ENCODE data around the gene SPTBN5. TPM values are rescaled to one million over a fixed set of nuclear protein-coding genes. Genes with fewer than 3 reads are reported as not detected.

Gene SPTBN5
- total and polyA plus RNA-seq, 12 donors: under 0.01 to 6.8 (median 0.55) TPM

GRCh38 chr15:41847206-41847605 is 46.6 kb downstream of the SPTBN5 start:
- no peak overlapping the region for H3K4me3 ChIP-seq
- no peak for DNase-seq
- no peaks in the 10 kb centered on the region for H3K9me3 ChIP-seq (replicated peaks in 1 of 3)
- H3K27me3 ChIP-seq: no peaks in the 10 kb centered on the region
- no peaks in the 10 kb centered on the region for H3K4me1 ChIP-seq (replicated peaks in 1 of 2)
- WGBS, 4 donors: 90 to 97% (median 93%) methylated on average over 6 to 14 of the region's 14 CpGs
- H3K36me3 ChIP-seq (replicated peaks in 1 of 2): peaks cover 0 to 29% of the 10 kb centered on the region in 2 donors
- intact Hi-C loops (cut with DNase I): no loop called here
- TF ChIP-seq CTCF (IDR thresholded peaks at IDR 0.05): no peak
- TF ChIP-seq POLR2A (IDR thresholded peaks at IDR 0.05): no peak
- H3K27ac ChIP-seq: no peak overlapping the region

GRCh38 chr15:41844814-41845213 is 49.0 kb downstream of the SPTBN5 start:
- no peak for DNase-seq
- TF ChIP-seq POLR2A (IDR thresholded peaks at IDR 0.05): no peak
- TF ChIP-seq CTCF (IDR thresholded peaks at IDR 0.05): no peak
- WGBS, 4 donors: 84 to 100% (median 96%) methylated on average over 2 to 12 of the region's 12 CpGs
- H3K27ac ChIP-seq: no peak overlapping the region
- no peak overlapping the region for H3K4me3 ChIP-seq
- H3K27me3 ChIP-seq: no peaks in the 10 kb centered on the region
- peaks cover 0 to 29% of the 10 kb centered on the region in 2 donors for H3K36me3 ChIP-seq (replicated peaks in 1 of 2)
- no peaks in the 10 kb centered on the region for H3K4me1 ChIP-seq (replicated peaks in 1 of 2)
- no peaks in the 10 kb centered on the region for H3K9me3 ChIP-seq (replicated peaks in 1 of 3)
- intact Hi-C loops (cut with DNase I): no loop called here

GRCh38 chr15:41843571-41843970 is 50.3 kb downstream of the SPTBN5 start:
- H3K36me3 ChIP-seq (replicated peaks in 1 of 2): peaks cover 0 to 29% of the 10 kb centered on the region in 2 donors
- no peak for DNase-seq
- H3K9me3 ChIP-seq (replicated peaks in 1 of 3): no peaks in the 10 kb centered on the region
- H3K27ac ChIP-seq: no peak overlapping the region
- WGBS, 4 donors: 80 to 89% (median 85%) methylated on average over 4 to 10 of the region's 10 CpGs
- TF ChIP-seq CTCF (IDR thresholded peaks at IDR 0.05) (no peak), POLR2A (IDR thresholded peaks at IDR 0.05) (no peak)
- intact Hi-C loops (cut with DNase I): no loop called here
- H3K27me3 ChIP-seq: no peaks in the 10 kb centered on the region
- H3K4me3 ChIP-seq: no peak overlapping the region
- H3K4me1 ChIP-seq (replicated peaks in 1 of 2): no peaks in the 10 kb centered on the region

GRCh38 chr15:41842229-41842628 is 51.6 kb downstream of the SPTBN5 start:
- TF ChIP-seq CTCF (IDR thresholded peaks at IDR 0.05) (no peak), POLR2A (IDR thresholded peaks at IDR 0.05) (no peak)
- no peak for DNase-seq
- Histone ChIP-seq H3K36me3 (replicated peaks in 1 of 2) (peaks cover 0 to 19% of the 10 kb centered on the region in 2 donors), H3K27ac (no peak overlapping the region), H3K4me3 (no peak overlapping the region), H3K9me3 (replicated peaks in 1 of 3) (no peaks in the 10 kb centered on the region), H3K27me3 (no peaks in the 10 kb centered on the region), H3K4me1 (replicated peaks in 1 of 2) (no peaks in the 10 kb centered on the region)
- intact Hi-C loops (cut with DNase I): no loop called here
- WGBS, 4 donors: 79 to 91% (median 83%) methylated on average over 4 to 12 of the region's 12 CpGs
